GM08714 (cell line): ENCODE data around the gene GRIPAP1.

Source experiments
- H3K4me3 ChIP-seq: fragments of 200-500 bp; sonication (Bioruptor generic); 2 replicates; pipeline ENCODE4 v1.5.1; 2014; ENCODE audit warnings: mild to moderate bottlenecking, low read length, inconsistent platforms
- ZNF274 ChIP-seq: IDR thresholded peaks from 2 replicates; pipeline ENCODE4 v1.6.1; 2012; ENCODE audit warnings: mild to moderate bottlenecking, low read depth, low read length

The GRIPAP1 gene

DNA sequence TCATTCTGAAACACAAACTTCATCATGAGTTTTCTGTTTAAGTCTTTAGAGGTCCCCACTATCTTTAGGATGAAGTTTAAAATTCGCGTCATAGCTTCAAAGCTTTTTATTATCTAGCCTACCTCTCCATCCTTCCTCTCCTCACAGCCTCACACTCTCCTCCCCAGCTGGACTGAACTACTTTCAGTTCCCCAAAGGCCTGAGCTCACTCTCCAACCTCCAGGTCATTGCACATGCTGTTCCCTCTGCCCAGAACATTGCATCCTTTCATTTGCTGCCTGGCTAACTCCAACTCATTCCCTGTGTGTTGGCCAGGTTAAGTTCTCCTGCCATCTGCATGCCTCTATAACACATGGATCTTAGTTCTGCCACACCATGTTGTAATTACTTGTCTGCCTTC lies 41.8 kb downstream of the GRIPAP1 start:
- no peak overlapping the region for H3K4me3 ChIP-seq
- TF ChIP-seq ZNF274, result no peak

DNA sequence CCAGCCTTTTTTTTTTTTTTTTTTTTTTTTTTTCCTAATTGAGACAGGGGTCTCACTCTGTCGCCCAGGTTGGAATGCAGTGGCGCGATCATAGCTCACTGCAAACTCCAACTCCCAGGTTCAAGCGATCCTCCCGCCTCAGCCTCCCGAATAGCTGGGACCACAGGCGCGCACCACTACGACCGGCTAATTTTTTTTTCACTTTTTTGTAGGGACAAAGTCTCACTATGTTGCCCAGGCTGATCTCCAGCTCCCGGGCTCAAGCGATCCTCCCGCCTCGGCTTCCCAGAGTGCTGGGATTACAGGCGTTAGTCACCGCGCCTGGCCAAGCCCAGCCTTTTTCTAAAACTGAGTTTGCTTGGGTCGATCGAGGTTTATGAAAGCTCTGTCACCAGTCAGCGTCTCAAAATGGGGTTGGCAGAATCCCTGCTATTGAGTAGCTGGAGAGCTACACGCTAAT lies 43.4 kb downstream of the GRIPAP1 start:
- TF ChIP-seq ZNF274, result no peak
- H3K4me3 ChIP-seq, result peak overlapping the region; percentile 75; the same call in 1 of the 2 replicates

DNA sequence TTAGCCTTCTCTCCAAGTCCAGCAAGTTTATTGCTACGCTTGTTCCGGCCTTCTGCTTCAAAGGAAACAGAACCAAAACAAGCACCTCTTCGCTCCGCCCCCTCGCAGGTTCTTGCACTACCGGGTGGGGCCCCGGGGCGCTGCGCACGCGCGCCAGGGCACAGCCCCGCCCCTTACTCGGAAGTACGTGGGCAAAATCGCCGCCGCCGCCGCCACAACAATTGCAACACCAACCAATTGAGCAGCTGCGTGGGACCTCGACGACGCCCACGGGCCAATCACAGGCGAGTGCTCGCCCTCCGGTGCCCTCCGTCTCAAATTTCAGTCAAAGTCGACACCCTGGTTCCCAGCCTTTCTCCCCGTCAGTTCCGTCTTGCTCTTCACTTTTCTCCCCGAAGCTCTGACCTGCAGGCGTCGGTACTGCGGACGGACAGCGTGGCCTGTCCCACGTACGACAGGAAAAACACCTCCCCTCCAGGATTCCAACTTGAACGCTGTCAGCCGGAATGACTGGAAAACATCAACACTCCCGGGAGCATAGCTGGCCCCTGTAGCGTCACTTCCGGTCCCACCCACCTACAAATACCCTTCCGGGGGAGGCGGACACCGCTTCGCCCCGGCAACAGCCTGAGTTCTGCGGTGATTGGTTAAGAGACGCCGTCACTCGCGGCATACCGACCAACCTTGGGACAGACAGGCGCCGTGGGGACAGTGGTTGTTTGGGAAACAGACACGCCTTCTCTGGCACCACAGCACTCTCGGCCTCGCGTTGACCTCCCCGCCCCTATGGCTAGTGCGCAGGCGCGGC lies 44.0 kb downstream of the GRIPAP1 start:
- TF ChIP-seq ZNF274, result no peak
- peak overlapping the region; percentile 75; the same call in 1 of the 2 replicates for H3K4me3 ChIP-seq

DNA sequence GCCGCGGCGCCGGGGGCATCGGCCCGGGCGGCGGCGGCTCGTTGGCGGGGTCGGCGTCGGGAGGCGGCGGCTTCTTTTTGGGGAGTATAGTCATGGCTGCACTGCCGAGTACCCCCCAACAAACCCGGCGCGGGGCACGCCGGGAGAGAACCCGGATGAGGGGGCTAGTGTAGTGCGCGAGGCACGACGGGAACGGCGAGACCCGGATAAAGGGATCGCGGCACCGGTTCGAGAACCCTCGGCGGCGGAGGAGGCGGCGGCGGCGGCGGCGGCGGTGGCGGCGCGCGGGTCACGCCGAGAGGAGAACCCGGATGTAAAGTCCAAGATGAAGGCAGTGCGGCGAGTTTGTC lies 44.6 kb downstream of the GRIPAP1 start, which contains the start of gene OTUD5:
Gene OTUD5 (minus strand): TSS at position 131 of the 350 bp plus-strand sequence. CDS start 37 bp downstream, at position 94.
- H3K4me3 ChIP-seq, result peak within 1 kb of the TSS; percentile 71
- TF ChIP-seq ZNF274, result no peak

DNA sequence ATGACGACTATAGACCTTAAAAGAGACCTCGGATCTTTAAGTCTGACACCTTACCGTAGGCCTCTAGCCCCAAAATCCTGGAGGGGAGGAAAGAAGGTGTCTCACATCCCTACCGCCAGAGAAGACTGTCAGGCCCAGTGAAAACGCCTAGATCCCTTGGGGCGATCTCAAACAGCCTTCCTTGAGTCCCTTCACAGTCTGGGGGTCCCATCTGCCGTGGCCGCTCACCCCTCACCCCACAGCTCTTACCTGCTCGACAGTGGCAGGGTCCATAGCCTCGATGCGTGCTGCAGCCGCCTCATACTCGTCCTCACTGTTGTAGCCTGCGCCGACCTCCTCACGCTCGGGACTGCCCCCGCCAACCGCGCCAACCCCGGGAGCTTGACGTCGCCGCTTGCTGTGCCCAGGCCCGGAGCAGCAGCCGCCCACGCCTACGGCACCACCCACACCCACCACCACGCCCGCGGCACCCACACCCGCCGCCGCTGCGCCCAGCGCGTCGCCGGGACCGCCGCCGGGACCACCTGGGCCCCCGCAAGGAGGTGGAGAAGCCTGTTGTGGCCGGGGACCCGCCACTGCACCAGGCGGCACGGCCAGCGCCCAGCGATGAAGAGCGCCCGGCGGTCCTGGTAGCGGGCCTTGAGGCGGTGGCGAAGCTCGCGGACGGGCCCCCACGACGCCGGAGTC lies 45.2 kb downstream of the GRIPAP1 start:
- TF ChIP-seq ZNF274, result no peak
- H3K4me3 ChIP-seq, result peak overlapping the region; percentile 71

DNA sequence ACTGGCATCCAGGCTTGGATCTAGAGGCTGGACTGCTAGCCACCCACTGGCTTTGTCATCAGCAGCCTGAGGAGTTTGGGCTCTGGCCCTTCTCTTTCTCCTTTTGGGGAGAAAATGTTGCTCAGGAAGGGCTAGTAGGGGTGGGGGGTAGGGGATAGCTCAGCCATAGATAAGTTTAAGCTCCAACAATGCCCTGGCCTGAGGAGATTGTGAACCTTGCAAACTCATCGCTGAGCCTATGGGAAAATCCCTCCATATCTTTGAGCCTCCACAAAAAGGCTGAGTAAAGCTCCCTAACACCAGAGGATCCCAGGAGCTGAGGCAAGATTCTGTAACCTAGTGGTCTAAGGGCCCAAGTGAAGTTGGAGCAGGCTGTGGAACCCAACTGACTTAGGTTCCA lies 53.5 kb downstream of the GRIPAP1 start:
- H3K4me3 ChIP-seq, result no peak overlapping the region
- no peak for TF ChIP-seq ZNF274

DNA sequence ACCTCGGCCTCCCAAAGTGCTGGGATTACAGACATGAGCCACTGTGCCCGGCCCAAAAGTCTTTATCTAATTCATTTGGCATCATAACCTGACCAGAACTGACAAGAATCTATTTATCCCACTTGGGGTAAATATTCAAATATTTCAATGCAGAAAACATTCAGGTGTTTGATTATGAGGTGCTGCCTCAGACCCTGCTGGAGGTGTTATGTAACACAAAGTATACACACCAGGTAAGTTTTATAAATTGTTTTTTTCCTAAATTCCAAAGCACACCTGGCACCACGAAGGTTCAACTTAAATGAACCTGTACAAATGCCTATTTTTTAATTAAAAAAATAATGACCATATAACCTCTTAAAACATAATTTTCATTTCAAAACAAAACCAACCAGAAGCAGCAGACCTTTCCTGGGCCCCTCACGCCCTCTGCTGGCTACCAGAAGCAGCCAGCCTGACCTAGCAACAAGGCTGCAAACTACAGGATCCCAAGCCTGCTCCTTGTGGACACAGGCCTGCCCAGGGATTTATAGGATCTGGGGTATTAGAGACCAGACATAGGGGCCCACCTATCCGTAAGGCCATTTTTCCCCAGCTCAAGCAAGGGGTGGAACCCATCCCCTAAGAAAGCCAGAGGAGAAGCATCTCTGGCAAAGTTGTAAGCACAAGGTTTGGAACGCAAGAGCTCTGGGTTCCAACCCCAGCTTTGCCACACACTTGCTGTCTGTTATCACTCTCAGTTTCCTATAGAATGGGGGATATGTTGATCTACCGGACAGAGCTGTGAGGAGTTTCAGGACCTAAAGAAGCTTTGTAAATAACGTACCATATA lies 56.3 kb downstream of the GRIPAP1 start:
- H3K4me3 ChIP-seq, result no peak overlapping the region
- TF ChIP-seq ZNF274, result no peak

DNA sequence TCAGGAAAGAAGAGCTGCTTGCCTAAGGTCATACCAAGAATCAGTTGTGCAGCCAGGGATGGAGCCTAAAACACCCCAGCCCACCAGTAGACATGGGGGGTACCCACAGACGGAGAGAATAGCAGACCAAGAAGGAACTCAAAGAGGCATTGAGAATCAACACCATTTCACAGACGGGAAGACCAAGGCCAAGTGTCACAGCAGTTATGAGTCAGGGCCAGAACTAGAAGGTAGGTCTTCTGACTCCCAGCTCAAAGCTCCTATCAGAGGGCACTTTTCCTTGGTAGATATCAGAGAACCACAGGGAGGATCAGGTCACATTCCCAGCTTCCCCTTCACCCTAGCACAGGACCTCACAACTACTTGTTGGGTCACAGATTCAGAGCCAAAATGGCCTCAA lies 59.2 kb downstream of the GRIPAP1 start:
- TF ChIP-seq ZNF274, result no peak

DNA sequence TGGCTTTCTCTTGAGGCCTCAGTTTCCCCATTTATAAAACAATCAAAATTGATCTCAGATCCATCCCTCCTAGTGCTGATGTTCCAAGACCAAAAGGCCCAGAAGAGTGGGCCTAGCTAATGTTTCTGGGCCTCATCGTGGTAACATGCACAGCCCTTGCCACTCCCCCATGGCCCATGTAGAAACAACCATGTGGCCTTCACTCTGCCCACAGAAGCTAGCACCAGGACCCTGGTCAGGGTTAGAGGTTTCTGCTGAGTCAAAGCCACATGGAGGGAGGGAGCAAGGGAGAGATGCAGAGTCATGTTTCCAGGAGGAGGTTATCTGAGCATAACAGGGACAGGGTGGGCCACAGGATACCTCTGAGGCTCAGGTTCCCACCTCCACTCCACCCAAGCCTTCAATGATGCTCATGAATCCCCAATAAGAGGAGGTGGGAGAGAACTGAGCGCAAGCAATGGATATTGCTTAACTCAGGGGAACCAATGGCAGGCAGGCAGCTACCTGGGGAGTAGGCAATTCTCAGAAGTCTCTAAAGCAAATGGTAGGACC lies 61.6 kb downstream of the GRIPAP1 start:
- TF ChIP-seq ZNF274, result no peak
- H3K4me3 ChIP-seq, result no peak overlapping the region

More for the DNA sequence above, 59.2 kb downstream of the GRIPAP1 start:
- H3K4me3 ChIP-seq, result no peak overlapping the region

DNA sequence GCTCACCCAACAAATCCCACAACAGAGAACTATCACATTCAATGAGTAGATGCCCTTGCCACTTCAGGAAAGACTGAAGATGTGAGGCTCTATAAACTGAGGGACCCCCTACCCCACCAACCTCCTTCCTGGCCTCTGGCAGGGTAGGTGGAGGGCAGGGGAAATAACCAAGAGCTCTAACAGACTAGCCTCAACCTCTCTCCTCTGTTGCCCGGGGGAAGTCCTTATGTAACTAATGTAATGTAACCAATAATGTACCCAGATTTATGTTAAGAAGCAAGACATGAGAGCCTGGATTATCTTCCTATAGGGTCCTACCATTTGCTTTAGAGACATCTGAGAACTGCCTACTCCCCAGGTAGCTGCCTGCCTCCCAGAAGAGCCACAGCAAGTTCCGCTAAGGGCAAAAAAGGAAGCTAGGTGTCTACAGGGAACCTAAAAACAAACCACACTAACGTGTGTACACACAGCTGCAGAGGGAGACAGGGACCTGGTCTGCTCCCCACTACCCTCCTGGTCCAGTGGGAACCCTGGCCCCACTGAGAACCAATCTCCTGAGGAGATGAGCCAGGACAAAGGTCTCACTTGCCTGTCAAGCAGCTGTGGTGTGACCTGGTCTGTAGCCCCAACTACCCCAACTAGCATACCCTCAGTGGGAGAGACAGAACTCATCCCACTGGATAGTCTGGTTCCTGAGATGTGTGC lies 62.4 kb downstream of the GRIPAP1 start:
- H3K4me3 ChIP-seq, result no peak overlapping the region; the same call in 1 of the 2 replicates
- TF ChIP-seq ZNF274, result no peak

DNA sequence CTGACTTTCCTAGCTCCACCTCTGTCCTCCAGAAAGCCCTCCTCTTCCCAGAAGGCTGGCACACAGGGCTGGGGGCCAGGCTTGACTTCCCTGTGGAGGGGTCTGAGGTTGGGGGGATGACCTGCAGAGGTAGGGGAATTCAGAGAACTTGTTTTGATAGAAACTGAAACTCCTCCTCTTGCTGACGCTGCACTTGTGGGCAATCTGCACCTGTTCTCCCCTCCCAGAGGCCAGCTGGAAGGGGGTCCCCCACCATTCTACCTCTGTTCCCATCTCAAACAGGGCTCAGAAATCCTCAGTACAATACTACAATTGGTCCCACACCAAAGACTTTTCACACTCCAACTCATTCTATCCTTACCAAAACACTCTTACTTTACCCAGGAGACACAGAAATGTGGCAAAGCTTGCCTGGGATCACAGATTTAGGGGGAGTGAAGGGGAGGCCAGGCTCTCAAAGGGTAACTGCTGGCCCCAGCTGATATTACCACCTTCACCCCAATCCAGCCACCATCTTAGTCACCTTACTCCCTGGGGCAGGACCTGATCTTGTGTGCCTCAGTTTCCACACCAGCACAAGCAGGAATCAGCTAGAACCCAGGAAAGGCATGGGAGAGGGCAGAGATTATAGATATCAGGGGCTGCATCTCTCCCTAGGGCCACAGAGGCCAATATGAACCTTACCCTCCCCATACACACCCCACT lies 63.2 kb downstream of the GRIPAP1 start:
- TF ChIP-seq ZNF274, result no peak
- H3K4me3 ChIP-seq, result no peak overlapping the region; the same call in 1 of the 2 replicates

DNA sequence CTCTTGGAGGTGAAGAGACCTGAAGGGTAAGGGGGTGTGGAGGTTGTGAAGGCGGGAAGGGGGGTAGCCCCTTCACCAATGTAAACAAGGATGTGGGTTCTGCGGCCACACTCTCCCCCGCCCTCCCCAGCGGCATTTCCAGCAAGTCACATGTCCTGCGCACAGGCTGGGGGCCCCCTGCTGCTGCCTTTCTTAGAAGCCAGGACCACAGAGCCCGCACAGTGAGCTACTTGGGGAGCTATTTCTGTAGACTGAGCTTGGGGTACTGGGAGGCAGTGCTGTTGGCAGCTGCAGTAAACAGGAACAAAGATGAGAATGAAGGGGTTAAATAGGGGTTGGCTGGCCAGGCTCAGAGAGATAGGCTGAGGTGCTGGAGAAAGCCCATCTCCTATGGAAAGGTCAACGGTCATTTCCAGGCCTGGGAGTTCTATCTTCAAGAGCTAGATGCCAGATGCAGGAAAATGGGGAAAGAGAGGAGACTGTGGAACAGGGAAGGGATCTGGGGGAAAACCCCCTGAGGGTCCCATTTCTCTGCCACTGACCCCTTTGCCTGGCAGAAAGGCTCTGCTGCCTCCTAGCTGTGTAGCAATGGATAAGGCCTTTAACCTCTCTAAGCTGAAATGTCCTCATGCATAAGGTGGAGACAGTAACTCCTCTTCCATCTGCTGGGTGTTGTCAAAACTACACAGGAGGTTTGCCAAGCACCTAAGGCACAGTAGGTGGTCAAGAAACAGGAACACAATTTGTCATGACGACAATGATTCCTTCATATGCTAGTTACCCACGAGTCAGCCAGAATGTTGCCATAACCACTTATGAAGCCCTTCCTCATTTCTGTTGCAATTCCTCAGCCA lies 64.8 kb downstream of the GRIPAP1 start:
- peak overlapping the region; percentile 8; the same call in 1 of the 2 replicates for H3K4me3 ChIP-seq

More for the DNA sequence above, 64.8 kb downstream of the GRIPAP1 start:
- TF ChIP-seq ZNF274, result no peak
